Measurements from ENCODE around the gene NTM. TPM values are rescaled to one million over a fixed set of nuclear protein-coding genes. Genes with fewer than 3 reads are reported as not detected.

Gene NTM
- total and polyA plus RNA-seq, 2 donors from 2014 or later: 0.92 to 10.3 TPM

DNA sequence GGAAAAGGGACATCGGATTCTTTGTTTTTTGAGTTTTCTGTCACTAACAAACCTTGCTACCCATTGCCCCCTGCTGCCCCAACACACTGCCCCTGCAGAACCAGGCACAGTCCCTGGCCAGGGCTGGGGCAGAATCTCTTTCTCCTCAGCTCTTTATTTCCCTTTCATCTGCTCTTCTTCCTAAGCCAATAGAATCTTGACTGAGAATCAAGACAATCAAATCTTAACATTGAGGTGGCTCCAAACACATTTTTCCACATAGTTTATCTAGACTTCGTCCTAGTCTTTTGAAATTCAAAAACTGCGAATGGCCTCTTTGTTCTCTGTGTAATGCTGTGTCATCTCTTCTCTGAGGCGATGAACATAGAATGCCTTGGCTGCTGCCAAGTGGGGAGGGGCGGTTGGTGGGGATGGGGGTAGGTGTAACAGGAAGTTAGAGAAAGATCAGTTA lies 16.1 kb upstream of the NTM start:
- intact Hi-C loops (cut with DNase I): no loop called here
- H3K4me3 ChIP-seq (ENCODE audit: low read length in 3 of 3): no peak overlapping the region
- TF ChIP-seq CTCF (IDR thresholded peaks at IDR 0.05; ENCODE audit: borderline replicate concordance, extremely low read depth, insufficient read depth): no peak
- no peak for DNase-seq
- no peaks in the 10 kb centered on the region for H3K9me3 ChIP-seq (ENCODE audit: control insufficient read depth in 2 of 3, insufficient read depth in 1 of 3, low read length in 3 of 3)
- H3K4me1 ChIP-seq (ENCODE audit: control insufficient read depth in 2 of 3, insufficient read depth in 2 of 3, low read depth in 1 of 3, low read length in 3 of 3): no peaks in the 10 kb centered on the region
- H3K9ac ChIP-seq (ENCODE audit: low read length in 3 of 3): no peak overlapping the region
- no peak overlapping the region for H3K27ac ChIP-seq (ENCODE audit: low read depth in 2 of 2, low read length in 2 of 2)
- no peak for FAIRE-seq
- no peaks in the 10 kb centered on the region for H3K27me3 ChIP-seq (ENCODE audit: control insufficient read depth, insufficient read depth, low read length)
- H3K36me3 ChIP-seq (ENCODE audit: control insufficient read depth in 2 of 3, insufficient read depth in 3 of 3, low read length in 3 of 3): no peaks in the 10 kb centered on the region

DNA sequence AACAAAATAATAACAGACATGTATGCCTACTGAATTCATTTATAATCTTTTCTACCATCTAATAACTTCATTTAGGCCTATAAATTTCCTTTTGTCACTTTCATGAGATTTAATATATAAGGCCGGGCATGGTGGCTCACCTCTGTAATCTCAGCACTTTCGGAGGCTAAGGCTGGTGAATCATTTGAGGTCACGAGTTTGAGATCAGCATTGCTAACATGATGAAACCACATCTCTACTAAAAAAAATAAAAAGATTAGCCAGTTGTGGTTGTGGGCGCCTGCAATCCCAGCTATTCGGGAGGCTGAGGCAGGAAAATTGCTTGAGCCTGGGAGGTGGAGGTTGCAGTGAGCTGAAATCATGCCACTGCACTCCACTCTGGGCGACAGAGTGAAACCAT lies 14.2 kb upstream of the NTM start:
- no peaks in the 10 kb centered on the region for H3K36me3 ChIP-seq (ENCODE audit: control insufficient read depth in 2 of 3, insufficient read depth in 3 of 3, low read length in 3 of 3)
- intact Hi-C loops (cut with DNase I): no loop called here
- TF ChIP-seq CTCF (IDR thresholded peaks at IDR 0.05; ENCODE audit: borderline replicate concordance, extremely low read depth, insufficient read depth): no peak
- no peak overlapping the region for H3K4me3 ChIP-seq (ENCODE audit: low read length in 3 of 3)
- H3K27me3 ChIP-seq (ENCODE audit: control insufficient read depth, insufficient read depth, low read length): no peaks in the 10 kb centered on the region
- H3K9me3 ChIP-seq (ENCODE audit: control insufficient read depth in 2 of 3, insufficient read depth in 1 of 3, low read length in 3 of 3): no peaks in the 10 kb centered on the region
- H3K9ac ChIP-seq (ENCODE audit: low read length in 3 of 3): no peak overlapping the region
- H3K4me1 ChIP-seq (ENCODE audit: control insufficient read depth in 2 of 3, insufficient read depth in 2 of 3, low read depth in 1 of 3, low read length in 3 of 3): no peaks in the 10 kb centered on the region
- no peak for FAIRE-seq
- no peak overlapping the region for H3K27ac ChIP-seq (ENCODE audit: low read depth in 2 of 2, low read length in 2 of 2)
- DNase-seq: no peak

- Histone ChIP-seq H3K27me3 (ENCODE audit: control insufficient read depth, insufficient read depth, low read length) (no peaks in the 10 kb centered on the region), H3K9me3 (ENCODE audit: control insufficient read depth in 2 of 3, insufficient read depth in 1 of 3, low read length in 3 of 3) (no peaks in the 10 kb centered on the region), H3K27ac (ENCODE audit: low read depth in 2 of 2, low read length in 2 of 2) (no peak overlapping the region), H3K36me3 (ENCODE audit: control insufficient read depth in 2 of 3, insufficient read depth in 3 of 3, low read length in 3 of 3) (no peaks in the 10 kb centered on the region), H3K9ac (ENCODE audit: low read length in 3 of 3) (no peak overlapping the region), H3K4me1 (ENCODE audit: control insufficient read depth in 2 of 3, insufficient read depth in 2 of 3, low read depth in 1 of 3, low read length in 3 of 3) (no peaks in the 10 kb centered on the region), H3K4me3 (ENCODE audit: low read length in 3 of 3) (no peak overlapping the region)
- no peak for TF ChIP-seq CTCF (IDR thresholded peaks at IDR 0.05; ENCODE audit: borderline replicate concordance, extremely low read depth, insufficient read depth)
- DNase-seq (peak in 2 of 5 donors; percentile 10 to 14), FAIRE-seq (no peak)
- intact Hi-C loops (cut with DNase I): no loop called here
Observed at GRCh38 chr11:131365329-131365930, 5.0 kb upstream of the NTM start.
